ENCODE results near the gene SPDYE1. TPM values are rescaled to one million over a fixed set of nuclear protein-coding genes. Genes with fewer than 3 reads are reported as not detected.
"Not testable (repeated sequence)": the region's sequence is repeated elsewhere in the genome, so short reads cannot be mapped to it uniquely, and the experiment has no call there.

Gene SPDYE1
- total and polyA plus RNA-seq, 2 of the 13 experiments (the other 11 are each of a cell fraction or from before 2014, with no cell fraction given) = not detected

GRCh38 chr7:44022069-44022468, 24.4 kb downstream of the SPDYE1 start (continued):
- 0 out of 2 replicates have a peak, but pooled peaks have one; percentile 21 for TF ChIP-seq HNF1A (IDR thresholded peaks at IDR 0.05; ENCODE audit: low read depth)
- TF ChIP-seq HNF1A (CRISPR knock-in tag; IDR thresholded peaks at IDR 0.05; ENCODE audit: borderline replicate concordance); SOX6 (IDR thresholded peaks at IDR 0.05): not testable (repeated sequence)
- peak; percentile 21; the same call in 1 of the 2 replicates for TF ChIP-seq SOX5 (CRISPR knock-in tag; IDR thresholded peaks at IDR 0.05; ENCODE audit: borderline replicate concordance)
- TF ChIP-seq TBX2 (CRISPR knock-in tag; IDR thresholded peaks at IDR 0.05; ENCODE audit: borderline replicate concordance) = peak; percentile 37; the same call in 1 of the 2 replicates
- TF ChIP-seq SKI (IDR thresholded peaks at IDR 0.05; ENCODE audit: partially characterized antibody) = peak; percentile 35
- peak; percentile 31; the same call in 1 of the 2 replicates for TF ChIP-seq SOX6 (CRISPR knock-in tag; IDR thresholded peaks at IDR 0.05)
- TF ChIP-seq GFI1 (CRISPR knock-in tag; IDR thresholded peaks at IDR 0.05; ENCODE audit: borderline replicate concordance) = peak; percentile 22; the same call in 1 of the 2 replicates
- peak; percentile 68 for TF ChIP-seq FOXP4 (CRISPR knock-in tag; IDR thresholded peaks at IDR 0.05)

GRCh38 chr7:44022796-44023467, 25.2 kb downstream of the SPDYE1 start:
- peaks cover 19% of the 10 kb centered on the region for H3K4me1 ChIP-seq (ENCODE audit: insufficient read depth, low read length)
- H3K27me3 ChIP-seq (ENCODE audit: control insufficient read depth in 1 of 2, insufficient read depth in 2 of 2, low read length in 2 of 2); H4K20me1 ChIP-seq (ENCODE audit: insufficient read depth, low read length); H2AFZ ChIP-seq (ENCODE audit: low read length); H3K27ac ChIP-seq (ENCODE audit: extremely low read length, insufficient read depth, low read length); H3K36me3 ChIP-seq (replicated peaks in 1 of 2; ENCODE audit: control insufficient read depth in 1 of 2, insufficient read depth in 2 of 2, low read length in 2 of 2); H3K9me3 ChIP-seq (ENCODE audit: low read length); H3K4me3 ChIP-seq (replicated peaks in 1 of 3; ENCODE audit: insufficient read depth in 1 of 3, low read depth in 2 of 3, low read length in 3 of 3); BruUV-seq (replicated peaks); CTCF ChIA-PET (ENCODE audit: low intra/inter-chr PET ratio, low total read pairs); ATAC-seq; POLR2A ChIA-PET; FAIRE-seq; DNase-seq (ENCODE audit: low spot score); H3K79me2 ChIP-seq (ENCODE audit: insufficient read depth, low read length); H3K9ac ChIP-seq (ENCODE audit: insufficient read depth, low read depth, low read length); in situ Hi-C loops (cut with HindIII; ENCODE audit: extremely low pct_ligation_motif_present, low pct_unique_long_range_greater_than_20kb): not testable (repeated sequence)
- 21% methylated on average over 5 of the region's 6 CpGs for WGBS (ENCODE audit: low lambda C conversion rate)
- 0 out of 2 replicates have a peak overlapping the region, but pooled peaks have one; percentile 3 for H3K4me2 ChIP-seq (ENCODE audit: low read depth, low read length)
- intact Hi-C loops (cut with micrococcal nuclease; ENCODE audit: unreplicated experiment) = loop anchor here (5.0 kb wide), 1 partner anchor 49 kb away; no protein-coding TSS in a partner anchor

- CTCF ChIA-PET (ENCODE audit: low intra/inter-chr PET ratio, low total read pairs); H3K27ac ChIP-seq (ENCODE audit: extremely low read length, insufficient read depth, low read length); in situ Hi-C loops (cut with HindIII; ENCODE audit: extremely low pct_ligation_motif_present, low pct_unique_long_range_greater_than_20kb); FAIRE-seq; H2AFZ ChIP-seq (ENCODE audit: low read length); H3K9ac ChIP-seq (ENCODE audit: insufficient read depth, low read depth, low read length); H3K79me2 ChIP-seq (ENCODE audit: insufficient read depth, low read length); DNase-seq (ENCODE audit: low spot score); H3K9me3 ChIP-seq (ENCODE audit: low read length); H3K4me1 ChIP-seq (ENCODE audit: insufficient read depth, low read length); H3K36me3 ChIP-seq (replicated peaks in 1 of 2; ENCODE audit: control insufficient read depth in 1 of 2, insufficient read depth in 2 of 2, low read length in 2 of 2); POLR2A ChIA-PET; intact Hi-C loops (cut with micrococcal nuclease; ENCODE audit: unreplicated experiment); H3K4me2 ChIP-seq (ENCODE audit: low read depth, low read length); H3K4me3 ChIP-seq (replicated peaks in 1 of 3; ENCODE audit: insufficient read depth in 1 of 3, low read depth in 2 of 3, low read length in 3 of 3); H3K27me3 ChIP-seq (ENCODE audit: control insufficient read depth in 1 of 2, insufficient read depth in 2 of 2, low read length in 2 of 2); BruUV-seq (replicated peaks); H4K20me1 ChIP-seq (ENCODE audit: insufficient read depth, low read length): not testable (repeated sequence)
- no CpG with 5 or more reads among the region's 11 CpGs for WGBS (ENCODE audit: low lambda C conversion rate)
- peak; percentile 10; the same call in 2 of the 3 replicates for ATAC-seq
These were observed 31.7 kb downstream of the SPDYE1 start for GRCh38 chr7:44029433-44029832.
